Breast epithelium (tissue), 4 donors: ENCODE results near the gene NDUFS7. TPM values are rescaled to one million over a fixed set of nuclear protein-coding genes. Genes with fewer than 3 reads are reported as not detected.
A peak's percentile ranks its signal among the peaks of the same experiment; 100 is the strongest.

Source experiments
- DNase-seq, 2 donors: peaks; one replicate each; pipeline ENCODE4 v3.0.0-alpha.2; 2019; ENCODE audit warnings: low spot score in 2 of 2
- H3K27ac ChIP-seq, 2 donors: fragments of 200-600 bp; sonication (generic) in 1 of 2; one replicate each; pipeline ENCODE4 v1.5.1; 2016 to 2019; ENCODE audit warnings: mild to moderate bottlenecking in 1 of 2
- H3K27me3 ChIP-seq, 2 donors: fragments of 200-600 bp; sonication (generic) in 1 of 2; one replicate each; pipeline versions ENCODE4 v1.5.1 to v1.6.0; 2017 to 2019; ENCODE audit warnings: control low read depth in 1 of 2, mild to moderate bottlenecking in 1 of 2
- H3K36me3 ChIP-seq: fragments of 200-600 bp; one replicate; pipeline ENCODE4 v1.5.1; 2019
- H3K4me1 ChIP-seq, 2 donors: fragments of 200-600 bp; sonication (generic); one replicate each; pipeline ENCODE4 v1.5.1; 2016 to 2019; ENCODE audit warnings: control low read depth in 1 of 2
- H3K4me3 ChIP-seq, 3 donors: fragments of 200-600 bp; sonication (generic); 1 replicate in 2 of 3; 2 replicates in 1 of 3; pipeline ENCODE4 v1.5.1; 2016 to 2019; ENCODE audit warnings: mild to moderate bottlenecking in 3 of 3, moderate library complexity in 2 of 3
- H3K9me3 ChIP-seq, 2 donors: fragments of 200-600 bp; sonication (generic) in 1 of 2; one replicate each; pipeline ENCODE4 v1.5.1; 2016 to 2019; ENCODE audit warnings: control low read depth in 1 of 2
- CTCF ChIP-seq, 3 donors: fragments of 450-650 bp; IDR thresholded peaks; one replicate each; pipeline ENCODE4 v1.5.1; 2016 to 2017; ENCODE audit warnings: antibody characterized with exemption in 3 of 3, mild to moderate bottlenecking in 3 of 3, moderate library complexity in 3 of 3
- POLR2A ChIP-seq: fragments of 450-650 bp; IDR thresholded peaks from one replicate; pipeline ENCODE4 v1.6.1; 2016; ENCODE audit warnings: antibody characterized with exemption, mild to moderate bottlenecking, moderate library complexity
- POLR2AphosphoS5 ChIP-seq, 3 donors: sonication (generic); formaldehyde crosslinking; IDR thresholded peaks; one replicate each; pipeline ENCODE4 v1.6.1; 2017; ENCODE audit warnings: antibody characterized with exemption in 3 of 3
- intact Hi-C: fragments of 100-400 bp; cut with DNase I; formaldehyde crosslinking; loops from one replicate; pipeline ENCODE4 v1.15.1; 2023; ENCODE audit warnings: low total_unique reads
- total RNA-seq, 3 donors: library from RNA; depleted of rRNA; stranded (reverse); fragments of >200 nt; gene quantifications; one replicate each; pipeline ENCODE4 v1.1.0, GENCODE V29; 2016

Gene NDUFS7
- total RNA-seq, 3 donors from 2014 or later = 67.5 to 122 (median 67.5) TPM

- H3K9me3 ChIP-seq = no peaks in the 10 kb centered on the region
- intact Hi-C loops = no loop called here
- no peak for DNase-seq
- TF ChIP-seq CTCF (IDR thresholded peaks at IDR 0.05) = no peak
- no peak for TF ChIP-seq POLR2A
- TF ChIP-seq POLR2AphosphoS5 (IDR thresholded peaks at IDR 0.05) = no peak
- no peaks in the 10 kb centered on the region for H3K27me3 ChIP-seq
- peaks cover 5 to 8% of the 10 kb centered on the region in 2 donors for H3K4me1 ChIP-seq
- no peaks in the 10 kb centered on the region for H3K36me3 ChIP-seq
- no peak overlapping the region for H3K4me3 ChIP-seq
- H3K27ac ChIP-seq = no peak overlapping the region
Observed at GRCh38 chr19:1382250-1382649, 1.5 kb upstream of the NDUFS7 start.

DNA sequence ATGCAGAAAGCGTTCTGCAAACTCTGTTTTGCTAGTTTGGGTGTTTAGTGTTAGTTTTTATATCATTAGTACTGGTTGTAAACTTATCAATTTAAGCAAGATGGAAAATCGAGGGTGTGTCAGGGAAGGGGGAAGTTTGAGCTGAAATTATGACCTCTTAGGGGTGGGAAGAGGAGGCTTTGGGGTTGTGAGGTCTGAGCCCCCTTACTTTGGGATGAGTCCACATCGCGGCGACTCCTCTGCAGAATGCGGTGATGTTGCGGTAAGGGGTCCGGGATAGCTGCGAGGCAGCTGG, 743 bp upstream of the NDUFS7 start:
- no peaks in the 10 kb centered on the region for H3K9me3 ChIP-seq
- peak overlapping the region in 2 of 3 donors; percentile 85 to 99 for H3K4me3 ChIP-seq
- TF ChIP-seq POLR2A = no peak
- TF ChIP-seq CTCF (IDR thresholded peaks at IDR 0.05) = no peak
- TF ChIP-seq POLR2AphosphoS5 (IDR thresholded peaks at IDR 0.05) = no peak
- no peaks in the 10 kb centered on the region for H3K27me3 ChIP-seq
- peaks cover 5 to 8% of the 10 kb centered on the region in 2 donors for H3K4me1 ChIP-seq
- peak overlapping the region in 1 of 2 donors; percentile 88 for H3K27ac ChIP-seq
- no peak for DNase-seq
- intact Hi-C loops = no loop called here
- no peaks in the 10 kb centered on the region for H3K36me3 ChIP-seq

GRCh38 chr19:1384085-1384462, 367 bp downstream of the NDUFS7 start:
- TF ChIP-seq CTCF (IDR thresholded peaks at IDR 0.05) (no peak), POLR2A (no peak), POLR2AphosphoS5 (IDR thresholded peaks at IDR 0.05) (no peak)
- H3K4me3 ChIP-seq = peak overlapping the region; percentile 85 to 99 (median 96)
- peaks cover 5 to 8% of the 10 kb centered on the region in 2 donors for H3K4me1 ChIP-seq
- H3K36me3 ChIP-seq = no peaks in the 10 kb centered on the region
- no peaks in the 10 kb centered on the region for H3K9me3 ChIP-seq
- no peak for DNase-seq
- intact Hi-C loops = no loop called here
- H3K27me3 ChIP-seq = no peaks in the 10 kb centered on the region
- peak overlapping the region; percentile 82 to 88 for H3K27ac ChIP-seq

DNA sequence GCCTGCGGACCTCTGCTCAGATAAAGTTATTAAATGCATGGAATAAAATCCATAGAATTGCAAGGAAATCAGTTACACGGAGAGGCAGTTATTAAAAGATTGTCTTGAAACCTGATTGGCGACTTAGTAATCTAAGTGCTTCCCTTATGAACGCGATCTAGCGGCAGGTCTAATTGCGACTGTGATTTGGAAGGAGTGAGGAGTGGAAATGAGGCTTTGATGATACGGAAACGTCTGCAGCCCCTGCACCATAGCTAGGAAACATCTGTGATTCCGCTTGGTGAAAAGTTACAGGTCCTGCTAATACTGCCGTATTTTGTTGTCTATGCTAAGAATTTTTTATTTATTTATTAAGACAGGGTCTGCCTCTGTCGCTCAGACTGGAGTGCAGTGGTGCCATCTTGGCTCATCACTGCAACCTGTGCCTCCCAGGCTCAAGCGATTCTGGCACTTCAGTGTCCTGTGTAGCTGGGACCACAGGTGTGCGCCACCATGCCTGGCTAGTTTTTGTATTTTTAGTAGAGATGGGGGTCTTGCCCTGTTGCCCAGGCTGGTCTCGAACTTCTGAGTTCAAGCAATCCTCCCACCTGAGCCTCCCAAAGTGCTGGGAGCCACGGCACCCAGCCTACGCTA, 887 bp downstream of the NDUFS7 start:
- H3K36me3 ChIP-seq = no peaks in the 10 kb centered on the region
- intact Hi-C loops = no loop called here

More for the DNA sequence above, 887 bp downstream of the NDUFS7 start:
- DNase-seq = no peak
- Histone ChIP-seq H3K9me3 (no peaks in the 10 kb centered on the region), H3K27ac (peak overlapping the region; percentile 82 to 88), H3K4me1 (peaks cover 5 to 8% of the 10 kb centered on the region in 2 donors), H3K4me3 (peak overlapping the region; percentile 85 to 99 (median 96)), H3K27me3 (no peaks in the 10 kb centered on the region)
- TF ChIP-seq POLR2A (no peak), CTCF (IDR thresholded peaks at IDR 0.05) (no peak), POLR2AphosphoS5 (IDR thresholded peaks at IDR 0.05) (no peak)
